ENCODE results near the gene YIPF6. TPM values are rescaled to one million over a fixed set of nuclear protein-coding genes. Genes with fewer than 3 reads are reported as not detected.

Gene YIPF6
- total and polyA plus RNA-seq, 2 donors (not counting 3 experiments of a cell fraction or from before 2014, with no cell fraction given), result 17.1 to 29.6 TPM

DNA sequence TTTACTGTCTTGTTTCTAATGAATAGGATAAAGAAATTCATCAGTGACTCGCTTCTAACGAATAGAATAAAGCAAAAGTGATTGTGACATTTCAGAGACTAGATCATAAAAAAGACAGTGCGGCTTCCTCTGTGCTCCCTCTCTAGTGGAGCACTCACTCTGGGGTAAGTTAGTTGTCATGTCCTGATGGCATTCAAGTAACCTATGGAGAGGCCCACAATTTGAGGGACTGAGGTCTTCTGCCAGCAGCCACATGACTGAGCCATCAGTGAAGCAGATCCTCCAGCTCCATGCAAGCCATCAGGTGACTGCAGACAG is 72.4 kb downstream of the YIPF6 start:
- POLR2A ChIA-PET, result no interaction called here
- Histone ChIP-seq H3K79me2 (ENCODE audit: control insufficient read depth, insufficient read depth, low read length) (no peaks in the 10 kb centered on the region), H3K4me3 (replicated peaks in 1 of 3; ENCODE audit: insufficient read depth in 1 of 3, low read depth in 1 of 3, low read length in 3 of 3) (no peak overlapping the region), H4K20me1 (replicated peaks; ENCODE audit: control insufficient read depth, extremely low read depth, insufficient read depth, low read length) (no peaks in the 10 kb centered on the region), H3K27me3 (ENCODE audit: control insufficient read depth in 2 of 2, insufficient read depth in 2 of 2, low read length in 2 of 2) (no peaks in the 10 kb centered on the region), H3K4me2 (ENCODE audit: insufficient read depth, low read length) (no peak overlapping the region), H3K9me3 (replicated peaks; ENCODE audit: control insufficient read depth, insufficient read depth, low read length) (no peaks in the 10 kb centered on the region), H3K9ac (replicated peaks; ENCODE audit: extremely low read depth, insufficient read depth, low read length) (no peak overlapping the region), H3K9me1 (replicated peaks; ENCODE audit: control insufficient read depth, extremely low read depth, insufficient read depth, low read length) (no peaks in the 10 kb centered on the region), H3K4me1 (ENCODE audit: control insufficient read depth, extremely low read depth, insufficient read depth, low read length) (no peaks in the 10 kb centered on the region), H3K27ac (ENCODE audit: insufficient read depth, low read depth, low read length) (no peak overlapping the region), H3K36me3 (ENCODE audit: control insufficient read depth in 2 of 2, extremely low read depth in 1 of 2, insufficient read depth in 2 of 2, low read length in 2 of 2) (no peaks in the 10 kb centered on the region), H2AFZ (ENCODE audit: low read depth, low read length) (no peak overlapping the region)
- FAIRE-seq (no peak), DNase-seq (ENCODE audit: low read depth, low spot score) (no peak)
- dilution Hi-C loops (cut with MboI; ENCODE audit: extremely low pct_ligation_motif_present, low sequenced_read_pairs), result no loop called here
- BruUV-seq (replicated peaks), result no TSS peak
- intact Hi-C loops (cut with micrococcal nuclease), result no loop called here
- TF ChIP-seq, protein P1, sequence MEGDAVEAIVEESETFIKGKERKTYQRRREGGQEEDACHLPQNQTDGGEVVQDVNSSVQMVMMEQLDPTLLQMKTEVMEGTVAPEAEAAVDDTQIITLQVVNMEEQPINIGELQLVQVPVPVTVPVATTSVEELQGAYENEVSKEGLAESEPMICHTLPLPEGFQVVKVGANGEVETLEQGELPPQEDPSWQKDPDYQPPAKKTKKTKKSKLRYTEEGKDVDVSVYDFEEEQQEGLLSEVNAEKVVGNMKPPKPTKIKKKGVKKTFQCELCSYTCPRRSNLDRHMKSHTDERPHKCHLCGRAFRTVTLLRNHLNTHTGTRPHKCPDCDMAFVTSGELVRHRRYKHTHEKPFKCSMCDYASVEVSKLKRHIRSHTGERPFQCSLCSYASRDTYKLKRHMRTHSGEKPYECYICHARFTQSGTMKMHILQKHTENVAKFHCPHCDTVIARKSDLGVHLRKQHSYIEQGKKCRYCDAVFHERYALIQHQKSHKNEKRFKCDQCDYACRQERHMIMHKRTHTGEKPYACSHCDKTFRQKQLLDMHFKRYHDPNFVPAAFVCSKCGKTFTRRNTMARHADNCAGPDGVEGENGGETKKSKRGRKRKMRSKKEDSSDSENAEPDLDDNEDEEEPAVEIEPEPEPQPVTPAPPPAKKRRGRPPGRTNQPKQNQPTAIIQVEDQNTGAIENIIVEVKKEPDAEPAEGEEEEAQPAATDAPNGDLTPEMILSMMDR (IDR thresholded peaks at IDR 0.05; ENCODE audit: extremely low read depth in 1 of 2, insufficient read depth in 1 of 2, low read depth in 1 of 2, low read length in 2 of 2), result no peak
- TF ChIP-seq POLR2A (IDR thresholded peaks at IDR 0.05; ENCODE audit: low read depth, low read length), result no peak
- no peak for TF ChIP-seq EZH2 (IDR thresholded peaks at IDR 0.05; ENCODE audit: borderline replicate concordance, low read depth, low read length, severe bottlenecking)
- TF ChIP-seq POLR2AphosphoS5 (IDR thresholded peaks at IDR 0.05; ENCODE audit: insufficient read depth, low read depth, low read length), result no peak
- TF ChIP-seq GATA2 (IDR thresholded peaks at IDR 0.05; ENCODE audit: insufficient read depth, insufficient read length, low read depth, low read length), result no peak
- no peak for TF ChIP-seq FOS (IDR thresholded peaks at IDR 0.05; ENCODE audit: borderline replicate concordance, insufficient read depth, low read length)
- TF ChIP-seq JUN (IDR thresholded peaks at IDR 0.05; ENCODE audit: borderline replicate concordance, insufficient read depth, insufficient read length, low read depth), result no peak
- TF ChIP-seq, protein P2, sequence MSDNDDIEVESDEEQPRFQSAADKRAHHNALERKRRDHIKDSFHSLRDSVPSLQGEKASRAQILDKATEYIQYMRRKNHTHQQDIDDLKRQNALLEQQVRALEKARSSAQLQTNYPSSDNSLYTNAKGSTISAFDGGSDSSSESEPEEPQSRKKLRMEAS (IDR thresholded peaks at IDR 0.05; ENCODE audit: insufficient read depth, insufficient read length), result no peak
- TF ChIP-seq MYC (IDR thresholded peaks at IDR 0.05; ENCODE audit: low read depth, low read length), result no peak
- CTCF ChIA-PET, result no interaction called here
